GM12891 (cell line): Measurements from ENCODE around the gene PPP1R12C.

ENCODE experiments used
- DNase-seq: peaks from one replicate; pipeline ENCODE4 v3.0.0; 2011; ENCODE audit warnings: low spot score; ENCODE audit not compliant: insufficient read length
- FAIRE-seq: peaks from 2 replicates; lab custom pipeline; 2011; peaks lifted over from hg19 to GRCh38; lab: Jason Lieb, UNC
- PAX5 ChIP-seq: IDR thresholded peaks from 2 replicates; pipeline ENCODE4 v1.6.1; 2011; ENCODE audit warnings: low read length, moderate library complexity, mild to moderate bottlenecking; ENCODE audit not compliant: insufficient read depth, severe bottlenecking
- POLR2A ChIP-seq: IDR thresholded peaks from 2 replicates; pipeline ENCODE4 v1.6.1; 2011; ENCODE audit warnings: low read depth, low read length, control low read depth
- POLR2AphosphoS5 ChIP-seq: IDR thresholded peaks from 2 replicates; pipeline ENCODE4 v1.6.1; 2011; ENCODE audit warnings: low read depth, low read length, control low read depth
- POU2F2 ChIP-seq: IDR thresholded peaks from 2 replicates; pipeline ENCODE4 v1.6.1; 2011; ENCODE audit warnings: low read depth, mild to moderate bottlenecking, control low read depth, low read length, moderate library complexity
- SPI1 ChIP-seq: IDR thresholded peaks from 2 replicates; pipeline ENCODE4 v1.6.1; 2011; ENCODE audit warnings: low read depth, low read length, control low read depth
- TAF1 ChIP-seq: IDR thresholded peaks from 2 replicates; pipeline ENCODE4 v1.6.1; 2011; ENCODE audit warnings: low read depth, low read length, control low read depth

PPP1R12C gene

DNA sequence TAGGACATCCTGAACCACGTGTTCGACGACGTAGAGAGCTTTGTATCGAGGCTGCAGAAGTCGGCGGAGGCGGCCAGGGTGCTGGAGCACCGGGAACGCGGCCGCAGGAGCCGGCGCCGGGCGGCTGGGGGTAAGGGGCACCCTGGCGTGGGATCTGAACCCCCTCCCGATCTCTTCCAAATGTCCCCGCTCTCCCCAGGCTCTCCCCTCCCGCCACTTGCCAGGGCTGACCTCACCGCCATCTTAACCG lies 35.7 kb downstream of the PPP1R12C start:
- DNase-seq (no peak), FAIRE-seq (peak; percentile 71)
- TF ChIP-seq SPI1 (no peak), POLR2A (no peak), PAX5 (no peak), POU2F2 (no peak), TAF1 (no peak), POLR2AphosphoS5 (no peak)

DNA sequence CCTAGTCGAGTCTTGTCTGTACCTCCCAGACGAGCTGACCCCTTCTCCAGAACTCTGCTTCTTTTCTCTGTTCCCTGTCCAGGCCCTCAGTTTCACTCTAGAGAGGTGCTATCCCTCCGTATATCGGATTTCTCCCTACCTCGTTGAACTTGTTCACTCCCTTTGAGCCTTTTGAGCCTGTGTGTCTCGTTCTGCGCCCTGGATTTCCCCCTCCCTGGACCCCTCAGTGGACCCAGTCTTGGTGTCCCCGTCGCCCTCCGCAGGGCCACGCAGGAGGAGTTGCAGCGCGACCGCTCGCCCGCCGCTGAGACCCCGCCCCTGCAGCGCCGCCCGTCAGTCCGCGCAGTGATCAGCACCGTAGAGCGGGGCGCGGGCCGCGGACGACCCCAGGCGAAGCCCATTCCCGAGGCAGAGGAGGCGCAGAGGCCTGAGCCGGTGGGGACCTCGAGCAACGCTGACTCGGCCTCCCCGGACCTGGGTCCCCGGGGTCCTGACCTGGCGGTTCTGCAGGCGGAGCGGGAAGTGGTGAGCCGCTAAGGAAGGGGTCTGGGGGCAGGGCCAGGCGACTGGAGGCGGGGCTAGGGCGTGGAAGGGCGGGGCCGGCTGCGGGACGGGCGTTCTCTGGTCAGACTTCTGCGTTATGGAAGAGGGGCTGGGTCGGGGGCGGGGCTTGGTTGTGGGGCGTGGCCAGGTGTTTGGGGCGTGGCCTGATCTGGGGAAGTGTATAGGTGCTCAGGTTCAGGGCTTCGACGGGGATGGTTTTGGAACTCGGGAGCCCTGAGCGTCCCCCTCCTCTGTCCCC lies 36.3 kb downstream of the PPP1R12C start:
- no peak for TF ChIP-seq POLR2A
- TF ChIP-seq POU2F2: no peak
- no peak for TF ChIP-seq TAF1
- TF ChIP-seq SPI1: no peak
- no peak for TF ChIP-seq POLR2AphosphoS5
- no peak for TF ChIP-seq PAX5
- peak; percentile 89 for DNase-seq
- FAIRE-seq: no peak

DNA sequence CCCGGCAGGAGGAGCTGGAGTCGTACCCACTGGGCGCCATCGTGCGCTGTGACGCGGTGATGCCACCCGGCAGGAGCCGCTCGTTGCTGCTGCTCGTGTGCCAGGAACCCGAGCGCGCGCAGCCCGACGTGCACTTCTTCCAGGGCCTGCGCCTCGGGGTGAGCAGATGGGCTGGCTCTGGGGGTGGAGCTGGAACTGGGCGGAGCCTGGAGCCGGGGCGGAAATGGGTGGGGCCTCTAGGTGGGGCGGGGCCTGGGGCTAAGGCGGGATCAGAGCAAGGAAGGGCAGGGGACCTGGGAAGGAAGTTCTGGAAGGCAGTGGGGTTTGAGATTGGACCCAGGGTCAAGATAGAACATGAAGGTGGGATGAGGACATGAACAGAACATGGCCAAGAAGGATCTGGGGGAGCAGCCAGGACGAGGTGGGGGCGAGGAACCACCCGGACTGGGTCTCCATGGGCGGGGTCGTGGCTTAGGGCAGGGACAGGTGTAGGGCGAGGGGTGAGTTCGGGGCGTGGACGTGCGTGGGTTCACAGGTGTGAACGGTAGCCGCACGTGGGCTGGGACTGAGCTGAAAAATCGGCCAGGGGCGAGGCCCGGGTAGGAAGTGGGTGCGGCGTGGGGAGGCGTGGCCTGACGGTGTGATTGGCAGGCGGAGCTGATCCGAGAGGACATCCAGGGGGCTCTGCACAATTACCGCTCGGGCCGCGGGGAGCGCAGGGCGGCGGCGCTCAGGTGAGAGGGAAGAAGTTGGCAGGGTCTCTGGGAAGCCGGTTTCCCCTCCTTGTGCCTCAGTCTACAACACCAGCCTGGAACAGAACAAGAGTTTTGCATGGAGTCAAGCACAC lies 37.1 kb downstream of the PPP1R12C start:
- DNase-seq: no peak
- no peak for TF ChIP-seq PAX5
- TF ChIP-seq SPI1: peak; percentile 27; the same call in 1 of the 2 replicates
- FAIRE-seq: peak; percentile 52

DNA sequence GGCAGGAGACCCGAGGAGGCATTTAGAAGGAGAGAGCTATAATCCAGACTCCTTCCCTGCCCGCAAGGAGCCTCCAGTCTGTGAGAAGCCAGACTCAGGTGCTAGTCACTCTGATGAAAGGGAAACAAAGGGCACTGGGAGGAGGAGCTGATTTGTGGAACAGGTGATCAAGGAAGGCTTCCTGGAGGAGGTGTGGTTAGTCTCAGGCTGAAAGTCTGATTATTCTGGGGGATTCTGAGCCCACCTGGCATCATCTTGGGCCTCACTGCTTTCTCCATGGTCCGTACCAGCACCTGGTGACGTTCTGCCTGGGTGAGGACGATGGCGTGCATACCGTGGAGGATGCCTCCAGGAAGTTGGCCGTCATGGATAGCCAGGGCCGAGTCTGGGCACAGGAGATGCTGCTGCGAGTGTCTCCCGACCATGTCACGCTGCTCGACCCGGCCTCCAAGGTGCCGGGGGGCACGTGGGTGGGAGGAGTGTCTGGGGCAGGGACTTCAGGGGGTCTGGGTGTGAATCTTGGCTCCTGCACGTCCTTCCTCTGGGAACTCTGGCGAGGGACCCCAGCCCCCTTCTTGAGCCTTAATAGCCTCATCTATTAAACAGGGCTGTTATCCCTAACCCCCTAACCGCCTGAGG lies 37.9 kb downstream of the PPP1R12C start:
- no peak for TF ChIP-seq POLR2AphosphoS5
- no peak for TF ChIP-seq POLR2A
- no peak for TF ChIP-seq SPI1
- TF ChIP-seq POU2F2: no peak
- no peak for TF ChIP-seq TAF1
- TF ChIP-seq PAX5: no peak
- FAIRE-seq: no peak

DNA sequence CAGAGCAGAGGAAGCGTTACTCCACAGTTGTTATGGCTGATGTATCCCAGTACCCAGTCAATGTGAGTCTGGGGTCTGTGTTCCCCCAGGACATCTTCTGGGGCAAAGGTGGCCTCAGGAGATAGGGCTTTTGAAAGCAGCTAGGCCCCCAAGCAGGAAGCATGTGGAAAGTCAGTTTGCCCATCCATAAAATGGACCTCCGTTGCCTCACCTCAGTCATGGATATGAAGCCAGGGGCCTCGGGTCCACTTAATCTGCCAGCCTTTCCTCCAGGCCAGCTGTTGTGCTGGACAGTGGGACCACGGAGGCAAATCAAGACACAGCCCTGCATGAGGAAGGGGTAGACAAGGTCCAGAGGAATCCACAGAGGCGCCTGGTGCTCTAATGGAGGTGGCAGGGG lies 38.4 kb downstream of the PPP1R12C start:
- DNase-seq: no peak
- FAIRE-seq: no peak
- TF ChIP-seq POLR2A (no peak), PAX5 (no peak), TAF1 (no peak), SPI1 (no peak), POU2F2 (no peak), POLR2AphosphoS5 (no peak)

More for the DNA sequence above, 37.9 kb downstream of the PPP1R12C start:
- no peak for DNase-seq

DNA sequence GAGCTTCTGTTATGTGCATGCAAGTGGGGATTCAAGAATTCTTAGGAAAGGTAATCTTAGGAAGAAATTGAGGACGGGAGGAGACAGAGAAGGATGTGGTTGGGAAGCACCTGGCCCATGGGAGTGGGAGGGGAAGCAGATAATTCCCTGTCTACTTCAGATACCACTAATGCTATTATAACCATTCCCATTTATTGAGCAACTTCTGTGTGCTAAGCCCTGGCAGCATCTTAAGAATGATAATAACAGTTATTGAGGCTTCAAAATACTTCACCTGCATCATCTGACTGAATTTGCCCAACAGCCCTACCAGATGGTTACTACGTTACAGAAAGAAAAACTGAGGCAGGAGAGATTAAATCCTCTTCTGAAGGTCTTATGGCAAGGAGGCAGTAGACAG lies 40.3 kb downstream of the PPP1R12C start:
- no peak for DNase-seq
- FAIRE-seq: no peak
- TF ChIP-seq POLR2A (no peak), POLR2AphosphoS5 (no peak), POU2F2 (no peak), TAF1 (no peak), SPI1 (no peak), PAX5 (no peak)

DNA sequence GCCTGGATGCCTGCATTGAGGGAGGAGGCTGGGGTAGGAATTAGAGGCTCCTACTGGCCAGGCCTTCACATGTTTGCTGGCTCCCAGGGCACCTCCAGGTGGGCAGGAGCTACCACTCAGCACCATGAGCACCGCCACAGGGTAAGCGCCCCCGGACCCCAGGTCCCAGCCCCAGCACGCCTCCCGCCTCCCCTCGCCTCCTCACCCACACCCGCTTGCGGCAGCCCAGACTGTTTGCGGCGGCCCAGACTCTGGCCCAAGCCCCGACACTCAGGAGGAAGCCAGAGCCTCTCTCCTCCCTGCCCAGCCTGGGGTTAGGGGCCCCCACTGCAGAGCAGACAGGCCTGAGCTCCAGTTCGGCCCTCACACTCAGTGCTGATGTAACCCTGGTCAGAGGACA lies 41.1 kb downstream of the PPP1R12C start:
- FAIRE-seq (no peak), DNase-seq (no peak)
- no peak for TF ChIP-seq SPI1
- TF ChIP-seq POLR2AphosphoS5: no peak
- no peak for TF ChIP-seq POLR2A
- no peak for TF ChIP-seq TAF1

DNA sequence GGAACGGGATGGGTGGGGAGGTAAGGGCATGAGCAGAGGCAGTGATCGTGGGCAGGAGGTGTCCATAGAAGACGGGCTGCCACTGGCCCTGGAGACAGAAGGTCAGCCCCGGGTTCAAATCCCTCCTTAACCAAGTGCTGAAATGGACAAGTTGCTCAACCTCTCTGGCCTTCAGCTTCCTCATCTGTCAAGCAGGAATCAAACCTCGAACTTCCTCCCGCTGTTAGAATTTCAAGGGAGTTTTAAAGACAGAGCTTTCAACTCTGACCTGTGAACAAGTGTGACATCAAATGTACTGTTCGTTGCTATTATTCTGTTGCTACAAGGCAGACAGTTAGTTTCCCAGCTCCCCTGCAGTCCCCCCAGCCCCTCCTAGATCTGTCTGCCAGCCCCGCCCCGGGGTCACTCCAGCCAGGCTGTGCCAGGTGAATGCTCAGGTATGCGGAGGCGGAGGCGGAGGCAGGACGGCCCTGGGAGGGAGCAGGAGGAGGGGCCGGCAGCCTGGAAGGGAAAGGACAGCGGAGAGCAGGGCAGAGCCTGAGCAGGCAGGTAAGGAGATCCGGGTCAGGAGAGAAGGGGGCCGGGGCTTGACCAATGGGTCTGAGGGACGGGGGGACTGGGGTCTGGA lies 42.0 kb downstream of the PPP1R12C start, which contains the start of gene EPS8L1:
Gene EPS8L1 (plus strand): TSS at position 499 of the 628 bp plus-strand sequence. CDS start 576 bp downstream, outside the sequence.
- no peak for TF ChIP-seq POLR2A
- TF ChIP-seq SPI1: no peak
- TF ChIP-seq POU2F2: no peak
- no peak for TF ChIP-seq PAX5
- no peak for TF ChIP-seq POLR2AphosphoS5
- no peak for TF ChIP-seq TAF1
- FAIRE-seq (no peak), DNase-seq (no peak)

DNA sequence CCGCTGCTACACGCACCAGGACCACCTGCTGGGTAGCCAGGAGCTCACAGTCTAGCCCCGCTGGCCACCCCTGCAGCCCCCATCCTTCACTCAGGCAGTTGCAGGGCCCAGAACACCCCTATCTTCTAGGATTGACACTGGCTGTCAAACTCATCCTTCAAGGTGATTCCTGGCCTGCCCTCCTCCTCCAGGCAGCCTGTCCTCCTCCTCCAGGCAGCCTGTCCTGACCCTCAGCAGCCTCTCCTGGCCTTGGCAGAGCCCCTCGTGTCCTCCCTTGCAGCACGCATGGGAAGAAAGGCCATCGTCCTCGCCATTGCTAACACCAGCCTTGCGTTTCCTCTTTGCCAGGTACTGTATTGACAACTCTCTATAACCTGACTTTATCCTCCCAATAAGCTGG lies 45.5 kb downstream of the PPP1R12C start:
- FAIRE-seq (no peak), DNase-seq (no peak)
- TF ChIP-seq POLR2A (no peak), POU2F2 (no peak), POLR2AphosphoS5 (no peak)

DNA sequence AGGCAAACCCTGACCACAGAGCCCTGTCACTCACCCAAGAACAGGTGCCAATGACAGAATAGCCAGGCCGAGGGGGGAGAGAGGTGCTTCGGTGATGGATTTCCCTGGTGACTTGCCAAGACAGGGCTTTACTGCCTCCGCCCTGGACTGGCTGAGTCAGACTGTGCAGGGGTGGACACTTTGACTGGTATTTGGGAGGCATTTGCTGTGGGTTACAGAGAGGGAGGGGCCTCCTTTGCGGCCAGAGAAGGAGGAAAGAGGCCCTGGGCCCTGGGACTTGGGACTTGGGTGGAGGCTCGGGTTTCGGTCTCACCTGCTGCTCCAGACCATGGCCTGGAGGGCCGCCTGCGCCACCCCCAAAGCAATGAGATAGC lies 46.3 kb downstream of the PPP1R12C start:
- TF ChIP-seq TAF1: no peak
- TF ChIP-seq PAX5: no peak
- no peak for TF ChIP-seq POLR2AphosphoS5
- TF ChIP-seq POLR2A: no peak
- TF ChIP-seq SPI1: no peak
- TF ChIP-seq POU2F2: no peak
- DNase-seq: no peak
- FAIRE-seq: no peak
